Left renal cortex interstitium (tissue), 4 donors: ENCODE data around the gene CLEC4A. TPM values are rescaled to one million over a fixed set of nuclear protein-coding genes. Genes with fewer than 3 reads are reported as not detected.
A peak's percentile ranks its signal among the peaks of the same experiment; 100 is the strongest.
"Not testable (repeated sequence)": the region's sequence is repeated elsewhere in the genome, so short reads cannot be mapped to it uniquely, and the experiment has no call there.

Experiments
- DNase-seq, 4 donors: peaks; one replicate each; pipeline ENCODE4 v3.0.0-alpha.2; 2013; ENCODE audit warnings: low read depth in 4 of 4, low spot score in 2 of 4, missing footprints in 1 of 4
- polyA plus RNA-seq, 4 donors: library from polyadenylated mRNA; unstranded; fragments of 120-200 nt; gene quantifications; one replicate each; pipeline ENCODE4 v1.2.1, GENCODE V29; 2013; ENCODE audit not compliant: insufficient read length in 4 of 4

Gene CLEC4A
- polyA plus RNA-seq = 1 to 10 TPM; 1.3 to 3.5 (median 2.1) TPM

GRCh38 chr12:8123124-8123912 is at the start of gene CLEC4A:
Gene CLEC4A (plus strand): TSS chr12:8123617. CDS start chr12:8123879, 262 bp downstream.
- no peak for DNase-seq

GRCh38 chr12:8075935-8076334 is 47.5 kb upstream of the CLEC4A start:
- DNase-seq = no peak

GRCh38 chr12:8076366-8076765 is 47.1 kb upstream of the CLEC4A start:
- DNase-seq = no peak

- DNase-seq = peak in 1 of 4 donors; percentile 13
Measured at GRCh38 chr12:8077207-8077606, 46.2 kb upstream of the CLEC4A start.

- DNase-seq = peak in 1 of 4 donors; percentile 32
Measured at GRCh38 chr12:8078398-8078797, 45.0 kb upstream of the CLEC4A start.

GRCh38 chr12:8078916-8079315 is 44.5 kb upstream of the CLEC4A start:
- no peak for DNase-seq

- DNase-seq = no peak
Measured at GRCh38 chr12:8080120-8080519, 43.3 kb upstream of the CLEC4A start.

GRCh38 chr12:8081251-8081920 is 42.0 kb upstream of the CLEC4A start:
- DNase-seq = peak in 3 of 4 donors; percentile 20 to 53 (median 32)

- DNase-seq = no peak
Measured at GRCh38 chr12:8082808-8083100, 40.7 kb upstream of the CLEC4A start.

- DNase-seq = not testable (repeated sequence)
Measured at GRCh38 chr12:8084351-8084750, 39.1 kb upstream of the CLEC4A start.

- no peak for DNase-seq
Measured at GRCh38 chr12:8087666-8088065, 35.8 kb upstream of the CLEC4A start.

- no peak for DNase-seq
Measured at GRCh38 chr12:8088574-8088973, 34.8 kb upstream of the CLEC4A start.

- not testable (repeated sequence) for DNase-seq
Measured at GRCh38 chr12:8089277-8089676, 34.1 kb upstream of the CLEC4A start.

- DNase-seq = no peak
Measured at GRCh38 chr12:8089716-8090115, 33.7 kb upstream of the CLEC4A start.

- DNase-seq = no peak
Measured at GRCh38 chr12:8093291-8093690, 30.1 kb upstream of the CLEC4A start.

- DNase-seq = no peak
Measured at GRCh38 chr12:8096281-8096915, 27.0 kb upstream of the CLEC4A start.

GRCh38 chr12:8099235-8099634 is 24.2 kb upstream of the CLEC4A start:
- DNase-seq = no peak

- peak; percentile 23 to 69 (median 48) for DNase-seq
Measured at GRCh38 chr12:8108808-8109398, 14.5 kb upstream of the CLEC4A start.

- DNase-seq = not testable (repeated sequence)
Measured at GRCh38 chr12:8113117-8113516, 10.3 kb upstream of the CLEC4A start.

- DNase-seq = no peak
Measured at GRCh38 chr12:8120072-8120713, 3.2 kb upstream of the CLEC4A start.

GRCh38 chr12:8127138-8127537 is 3.7 kb downstream of the CLEC4A start:
- DNase-seq = no peak
